Central memory CD4-positive, alpha-beta T cell (primary cell): Measurements from ENCODE around the gene PDHA1.
A peak's percentile ranks its signal among the peaks of the same experiment; 100 is the strongest.

Experiments
- DNase-seq: peaks from one replicate; pipeline ENCODE4 v3.0.0; 2022

Gene PDHA1

DNA sequence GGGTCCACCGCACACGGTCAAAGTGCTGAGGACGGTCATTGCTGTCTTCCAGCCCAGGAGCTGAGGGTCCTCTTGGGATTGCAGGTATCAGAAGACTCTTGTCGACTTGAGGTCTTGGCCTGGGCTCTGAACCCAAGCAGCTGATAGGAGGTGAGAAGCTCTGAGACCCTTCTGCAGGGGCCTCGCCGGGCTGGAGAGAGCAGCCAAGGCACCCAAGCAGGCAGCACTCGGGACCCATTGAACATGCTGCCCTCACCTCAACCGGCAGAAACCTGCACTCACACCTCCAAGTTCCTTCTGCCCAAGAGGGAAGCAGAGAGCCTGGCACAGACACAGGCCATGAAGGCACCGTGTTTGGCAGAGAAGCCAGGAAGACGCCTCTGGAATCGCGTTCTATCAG lies 34.1 kb downstream of the PDHA1 start:
- no peak for DNase-seq

DNA sequence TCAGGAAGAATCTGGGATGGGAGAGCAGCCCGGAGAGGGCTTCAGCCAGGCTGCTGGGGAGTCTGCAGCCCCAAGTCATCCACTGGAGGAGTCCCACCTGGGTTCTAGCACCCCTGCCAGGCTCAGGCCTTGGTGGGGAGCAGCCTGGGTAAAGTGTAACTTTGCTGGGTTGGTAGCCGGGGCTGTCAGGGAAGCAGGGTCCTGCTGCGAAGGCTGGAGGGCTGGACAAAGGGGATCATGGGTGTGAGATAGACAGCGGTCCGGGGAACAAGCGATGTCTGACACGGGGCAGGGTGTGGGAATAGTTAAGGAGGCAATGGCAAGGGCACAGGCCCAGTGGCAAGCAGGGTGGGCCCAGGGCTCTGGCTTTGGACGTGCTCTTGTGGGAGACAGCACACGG lies 37.6 kb downstream of the PDHA1 start:
- no peak for DNase-seq

DNA sequence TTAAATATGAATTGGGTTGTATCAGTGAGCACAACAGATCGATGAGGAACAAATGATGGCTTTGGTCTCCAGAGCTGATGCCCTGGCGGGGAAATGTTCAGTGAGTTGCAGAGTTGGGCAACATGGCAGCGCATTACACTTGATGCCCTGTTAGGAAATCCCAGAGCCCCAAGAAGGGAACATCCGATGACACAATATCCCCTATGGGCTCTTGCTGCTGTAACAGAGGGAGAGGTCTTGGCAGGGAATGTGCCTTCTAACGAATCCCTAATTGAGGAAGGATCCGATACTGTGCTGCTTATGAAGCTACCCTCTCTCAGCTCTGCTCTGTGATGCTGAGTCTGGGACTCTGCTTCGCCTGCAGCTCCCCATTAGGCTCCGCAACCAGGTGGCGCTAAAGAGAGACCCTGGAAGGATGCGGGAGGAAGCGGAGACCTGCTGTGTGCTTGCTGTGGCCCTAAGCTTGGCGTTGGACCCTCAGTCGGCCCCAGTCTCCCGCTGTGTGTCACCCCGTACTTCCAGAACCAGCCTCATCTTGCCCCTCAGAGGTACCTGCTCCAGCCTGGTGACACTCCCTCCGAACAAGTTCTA lies 38.9 kb downstream of the PDHA1 start:
- peak; percentile 21 for DNase-seq

DNA sequence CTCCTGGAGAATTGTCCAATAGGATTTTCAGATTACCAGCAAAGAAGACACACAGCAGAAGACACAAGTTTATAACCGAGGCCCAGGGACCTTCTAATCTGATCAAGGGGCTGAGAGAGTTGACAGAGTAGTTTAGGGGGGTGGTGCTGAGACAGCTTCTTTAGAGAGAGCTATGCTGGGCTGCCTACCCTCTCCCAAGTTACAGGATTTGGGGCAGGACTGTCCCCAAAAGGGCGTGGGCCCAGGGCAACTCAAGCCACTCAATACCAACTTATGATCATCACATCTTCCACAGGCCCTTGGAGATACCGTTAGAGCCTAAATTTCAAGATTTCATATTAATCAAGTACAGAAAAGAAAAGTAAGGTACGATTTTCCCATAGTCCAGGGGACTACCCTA lies 43.0 kb downstream of the PDHA1 start:
- DNase-seq = no peak

DNA sequence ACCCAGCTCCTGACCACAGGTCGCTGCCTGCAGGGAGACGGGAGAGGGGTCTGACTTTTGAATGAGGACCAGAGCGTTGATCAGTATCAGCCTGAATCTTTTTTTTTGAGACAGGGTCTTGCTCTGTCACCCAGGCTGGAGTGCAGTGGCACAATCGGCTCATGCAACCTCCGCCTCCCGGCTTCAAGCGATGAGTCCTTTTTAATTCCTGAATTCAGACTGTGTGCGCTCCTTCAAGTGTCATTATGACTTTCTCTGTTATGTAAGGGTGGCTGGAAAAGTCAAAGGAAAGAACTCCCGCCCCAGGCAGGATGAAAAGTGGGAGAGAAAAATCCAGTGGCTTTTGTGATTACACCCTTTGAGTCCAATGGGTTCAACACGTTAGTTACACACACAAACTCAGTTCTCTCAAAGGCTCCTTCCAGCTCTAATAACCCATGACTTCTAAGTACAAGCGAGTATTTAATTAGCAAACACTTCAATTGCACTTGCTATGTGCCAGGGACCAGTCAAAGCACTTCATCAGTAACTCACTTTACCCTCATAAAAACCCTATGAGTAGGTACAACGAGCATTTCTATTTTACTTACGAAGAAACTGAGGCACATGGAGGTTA lies 44.4 kb downstream of the PDHA1 start:
- DNase-seq = no peak

DNA sequence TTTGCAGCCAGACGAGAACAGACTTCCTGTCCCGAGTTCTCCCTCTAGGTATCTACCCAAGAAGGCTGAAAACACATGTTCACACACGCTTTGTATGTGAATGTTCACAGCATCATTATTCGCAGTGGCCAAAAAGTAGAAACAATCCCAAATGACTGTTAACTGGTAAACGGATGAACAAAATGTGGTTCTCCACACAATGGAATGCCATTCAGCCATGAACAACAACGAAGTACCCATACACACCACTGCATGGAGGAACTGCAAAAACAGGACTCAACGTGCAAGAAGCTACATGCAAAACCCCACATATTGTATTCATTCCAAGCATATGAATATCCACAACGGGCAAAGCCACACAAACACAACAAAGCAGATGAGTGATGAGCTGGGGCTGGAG lies 45.0 kb downstream of the PDHA1 start:
- DNase-seq = no peak

DNA sequence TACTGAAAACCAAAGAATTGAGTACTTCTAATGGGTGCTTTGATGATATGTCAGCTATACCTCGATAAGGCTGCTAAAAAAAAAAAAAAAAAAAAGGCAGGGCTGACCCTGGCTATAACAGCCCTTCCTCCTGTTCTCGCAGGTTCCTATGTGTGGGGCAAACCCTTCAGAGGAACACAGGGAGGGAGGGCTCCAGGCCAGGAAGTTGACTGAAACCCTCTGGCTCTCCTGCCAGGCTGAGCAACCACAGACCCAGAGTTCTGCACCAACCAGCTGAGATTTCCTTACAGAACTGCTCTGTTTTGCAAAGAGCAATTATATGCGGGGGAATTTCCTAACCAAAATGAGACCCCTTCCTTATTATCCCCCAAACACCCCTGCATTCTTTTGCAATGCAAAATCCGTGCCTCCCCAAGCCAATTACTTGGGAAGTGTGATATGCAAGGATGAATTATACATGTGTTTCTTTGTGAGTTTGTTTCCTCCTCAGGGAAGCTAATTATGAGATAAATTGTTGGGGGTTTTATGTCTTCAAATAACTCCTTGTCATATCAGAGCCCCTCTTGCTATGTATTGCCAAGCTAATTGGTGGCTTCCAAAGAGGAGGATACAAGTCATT lies 45.6 kb downstream of the PDHA1 start:
- no peak for DNase-seq

DNA sequence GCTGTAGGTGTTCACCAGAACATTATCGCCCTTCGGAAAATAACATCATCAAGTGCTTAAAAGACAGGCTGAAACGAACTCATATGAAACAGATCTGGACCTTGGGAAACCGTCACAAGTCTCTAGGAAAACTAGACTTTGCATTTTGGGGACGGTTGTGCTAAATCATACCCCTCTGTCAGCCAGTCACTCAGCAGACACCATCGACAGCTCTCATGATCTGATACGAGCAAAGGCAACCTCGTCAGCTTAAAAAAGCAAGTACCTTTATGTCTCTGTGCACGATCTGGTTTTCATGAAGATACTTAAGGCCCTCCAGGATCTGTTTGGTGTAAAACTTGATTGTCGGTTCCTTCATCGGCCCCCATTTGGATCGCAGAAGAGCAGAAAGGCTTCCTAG lies 48.4 kb downstream of the PDHA1 start:
- no peak for DNase-seq

DNA sequence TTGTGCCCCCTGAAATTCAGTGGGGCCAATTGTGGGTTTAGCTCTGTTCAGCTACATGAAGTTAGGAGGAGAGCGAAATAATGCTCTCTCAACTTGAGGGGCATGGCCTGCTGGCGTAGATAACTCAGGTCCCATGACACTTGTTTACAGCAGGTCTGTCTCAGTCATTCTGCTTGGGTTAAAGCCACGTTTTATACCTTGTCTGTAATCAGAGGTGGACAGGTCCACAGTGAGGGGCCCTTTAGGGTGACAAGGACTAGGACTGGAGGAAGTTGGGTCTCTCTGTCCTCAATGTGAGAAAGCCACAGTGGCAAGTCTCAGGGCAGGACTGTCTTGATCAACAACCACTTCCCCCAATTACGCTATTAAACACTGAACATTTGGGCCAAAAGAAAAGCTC lies 49.0 kb downstream of the PDHA1 start:
- no peak for DNase-seq

DNA sequence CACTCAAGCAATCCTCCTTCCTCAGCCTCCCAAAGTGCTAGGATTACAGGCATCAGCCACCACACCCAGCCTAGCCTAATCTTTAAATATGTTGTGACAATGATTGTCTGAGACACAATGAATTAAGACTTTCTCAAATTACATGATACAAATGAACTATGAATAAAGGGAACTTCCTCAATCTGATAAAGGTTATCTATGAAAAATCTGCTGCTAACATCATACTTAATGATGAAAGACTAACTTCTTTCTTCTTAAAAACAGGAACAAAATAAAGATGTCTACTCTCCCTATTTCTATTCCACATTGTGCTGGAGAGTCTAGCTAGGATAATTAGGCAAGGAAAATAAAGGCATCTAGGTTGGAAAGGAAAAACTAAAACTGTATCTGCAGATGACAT lies 60.0 kb downstream of the PDHA1 start:
- no peak for DNase-seq

DNA sequence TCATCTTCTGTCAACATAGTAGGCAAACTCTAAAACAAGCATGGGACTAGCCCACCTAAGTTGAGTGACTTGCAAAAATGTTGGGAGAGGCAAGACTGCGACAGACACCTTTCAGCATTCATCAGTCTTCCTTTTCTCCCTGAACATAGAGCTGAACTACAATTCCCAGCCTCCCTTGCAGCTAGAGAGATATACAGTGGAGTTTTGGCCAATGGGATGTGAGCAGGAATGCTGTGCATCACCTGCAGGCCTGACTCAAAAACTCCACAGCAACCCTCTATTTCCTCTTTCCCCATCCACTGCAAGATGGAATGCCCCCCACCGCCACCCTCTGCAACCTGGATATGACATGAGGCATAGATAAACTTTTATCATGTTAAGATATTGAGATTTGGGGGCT lies 66.5 kb downstream of the PDHA1 start:
- no peak for DNase-seq
